Endothelial cell (in vitro differentiated cells): ENCODE measurements around the gene PRSS53. TPM values are rescaled to one million over a fixed set of nuclear protein-coding genes. Genes with fewer than 3 reads are reported as not detected.

Source experiments
- DNase-seq: peaks from one replicate; pipeline ENCODE4 v3.0.0; 2021; ENCODE audit warnings: low spot score
- H3K27ac Mint-ChIP-seq: one replicate; pipeline ENCODE4 v1.8.0; 2021; ENCODE audit warnings: mixed read lengths, inconsistent platforms; ENCODE audit not compliant: unreplicated experiment
- H3K27me3 Mint-ChIP-seq: one replicate; pipeline ENCODE4 v1.8.0; 2021; ENCODE audit warnings: mild to moderate bottlenecking, moderate library complexity, mixed read lengths, inconsistent platforms; ENCODE audit not compliant: unreplicated experiment
- H3K36me3 Mint-ChIP-seq: one replicate; pipeline ENCODE4 v1.8.0; 2021; ENCODE audit warnings: mild to moderate bottlenecking, low read depth, mixed read lengths, inconsistent platforms; ENCODE audit not compliant: unreplicated experiment
- H3K4me1 Mint-ChIP-seq: one replicate; pipeline ENCODE4 v1.8.0; 2021; ENCODE audit warnings: mild to moderate bottlenecking, mixed read lengths, inconsistent platforms; ENCODE audit not compliant: unreplicated experiment
- H3K4me3 Mint-ChIP-seq: one replicate; pipeline ENCODE4 v1.8.0; 2021; ENCODE audit warnings: mild to moderate bottlenecking, mixed read lengths, inconsistent platforms; ENCODE audit not compliant: unreplicated experiment
- H3K9me3 Mint-ChIP-seq: one replicate; pipeline ENCODE4 v1.8.0; 2021; ENCODE audit warnings: mixed read lengths, inconsistent platforms; ENCODE audit not compliant: unreplicated experiment
- total RNA-seq: library from RNA; stranded (reverse); fragmentation: NEBNext Ultra II Directional; extraction: Animal tissue kit (Norgen Biotek cat#: 25700); gene quantifications from one replicate; pipeline ENCODE4 v1.2.1, GENCODE V29; 2021; ENCODE audit not compliant: unreplicated experiment
- TF ChIP-seq, protein P1 (sequence below): fragments of 200-600 bp; sonication (generic); IDR thresholded peaks from one replicate; pipeline ENCODE4 v1.5.0; 2021; ENCODE audit warnings: antibody characterized with exemption; ENCODE audit not compliant: unreplicated experiment

Gene PRSS53
- total RNA-seq, 1 donor from 2014 or later: 1.8 TPM

DNA sequence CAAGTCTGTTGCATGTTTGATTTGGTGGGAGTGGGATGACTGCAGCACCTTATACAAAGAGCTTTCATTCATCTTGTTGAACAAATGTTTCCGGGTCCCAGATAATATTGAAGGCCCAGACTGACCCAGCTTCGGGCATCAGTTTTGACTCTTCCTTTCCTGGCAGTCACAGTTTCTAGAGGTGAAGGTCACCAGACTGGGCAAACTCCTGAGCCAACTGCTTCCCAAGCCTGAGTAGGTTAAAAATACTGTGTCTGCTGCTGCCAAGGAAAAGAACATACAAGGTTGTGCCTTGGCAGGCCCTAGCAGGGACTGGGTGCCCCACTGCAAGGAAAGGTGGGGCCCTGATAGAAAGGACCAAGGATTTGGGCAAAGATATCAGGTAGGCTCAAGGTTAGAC, 24.0 kb upstream of the PRSS53 start:
- Mint-ChIP-seq H3K27me3 (peaks cover 20% of the 10 kb centered on the region), H3K4me1 (peaks cover 14% of the 10 kb centered on the region), H3K36me3 (peaks cover 25% of the 10 kb centered on the region), H3K9me3 (no peaks in the 10 kb centered on the region), H3K4me3 (no peak overlapping the region), H3K27ac (no peak overlapping the region)
- no peak for DNase-seq
- TF ChIP-seq, protein P1, sequence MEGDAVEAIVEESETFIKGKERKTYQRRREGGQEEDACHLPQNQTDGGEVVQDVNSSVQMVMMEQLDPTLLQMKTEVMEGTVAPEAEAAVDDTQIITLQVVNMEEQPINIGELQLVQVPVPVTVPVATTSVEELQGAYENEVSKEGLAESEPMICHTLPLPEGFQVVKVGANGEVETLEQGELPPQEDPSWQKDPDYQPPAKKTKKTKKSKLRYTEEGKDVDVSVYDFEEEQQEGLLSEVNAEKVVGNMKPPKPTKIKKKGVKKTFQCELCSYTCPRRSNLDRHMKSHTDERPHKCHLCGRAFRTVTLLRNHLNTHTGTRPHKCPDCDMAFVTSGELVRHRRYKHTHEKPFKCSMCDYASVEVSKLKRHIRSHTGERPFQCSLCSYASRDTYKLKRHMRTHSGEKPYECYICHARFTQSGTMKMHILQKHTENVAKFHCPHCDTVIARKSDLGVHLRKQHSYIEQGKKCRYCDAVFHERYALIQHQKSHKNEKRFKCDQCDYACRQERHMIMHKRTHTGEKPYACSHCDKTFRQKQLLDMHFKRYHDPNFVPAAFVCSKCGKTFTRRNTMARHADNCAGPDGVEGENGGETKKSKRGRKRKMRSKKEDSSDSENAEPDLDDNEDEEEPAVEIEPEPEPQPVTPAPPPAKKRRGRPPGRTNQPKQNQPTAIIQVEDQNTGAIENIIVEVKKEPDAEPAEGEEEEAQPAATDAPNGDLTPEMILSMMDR: no peak

DNA sequence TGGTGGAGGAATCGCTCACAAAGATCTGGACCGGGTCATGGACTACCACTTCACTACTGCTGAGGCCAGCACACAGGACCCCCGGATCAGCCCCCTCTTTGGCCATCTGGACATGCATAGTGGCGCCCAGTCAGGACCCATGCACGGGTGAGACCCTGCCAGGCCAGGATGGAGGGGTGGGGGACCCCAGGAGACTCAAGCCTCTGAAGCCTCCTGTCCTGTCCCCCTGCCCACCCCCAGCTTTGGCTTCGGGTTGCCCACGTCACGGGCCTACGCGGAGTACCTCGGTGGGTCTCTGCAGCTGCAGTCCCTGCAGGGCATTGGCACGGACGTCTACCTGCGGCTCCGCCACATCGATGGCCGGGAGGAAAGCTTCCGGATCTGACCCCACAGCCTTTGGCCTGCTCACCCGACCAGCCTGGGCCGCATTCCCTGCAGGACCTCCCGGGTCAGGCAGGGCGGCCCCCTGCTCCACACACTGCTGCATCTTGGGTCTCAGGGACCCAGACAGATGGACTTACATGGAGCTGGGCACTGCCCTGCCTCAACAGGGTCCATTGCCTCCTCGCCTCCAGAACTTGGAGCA, 23.2 kb upstream of the PRSS53 start:
- Mint-ChIP-seq H3K27me3 (peaks cover 27% of the 10 kb centered on the region), H3K4me1 (peaks cover 16% of the 10 kb centered on the region), H3K4me3 (peak overlapping the region; percentile 23), H3K9me3 (no peaks in the 10 kb centered on the region), H3K27ac (no peak overlapping the region), H3K36me3 (peaks cover 28% of the 10 kb centered on the region)
- no peak for DNase-seq
- TF ChIP-seq, protein P1: no peak

DNA sequence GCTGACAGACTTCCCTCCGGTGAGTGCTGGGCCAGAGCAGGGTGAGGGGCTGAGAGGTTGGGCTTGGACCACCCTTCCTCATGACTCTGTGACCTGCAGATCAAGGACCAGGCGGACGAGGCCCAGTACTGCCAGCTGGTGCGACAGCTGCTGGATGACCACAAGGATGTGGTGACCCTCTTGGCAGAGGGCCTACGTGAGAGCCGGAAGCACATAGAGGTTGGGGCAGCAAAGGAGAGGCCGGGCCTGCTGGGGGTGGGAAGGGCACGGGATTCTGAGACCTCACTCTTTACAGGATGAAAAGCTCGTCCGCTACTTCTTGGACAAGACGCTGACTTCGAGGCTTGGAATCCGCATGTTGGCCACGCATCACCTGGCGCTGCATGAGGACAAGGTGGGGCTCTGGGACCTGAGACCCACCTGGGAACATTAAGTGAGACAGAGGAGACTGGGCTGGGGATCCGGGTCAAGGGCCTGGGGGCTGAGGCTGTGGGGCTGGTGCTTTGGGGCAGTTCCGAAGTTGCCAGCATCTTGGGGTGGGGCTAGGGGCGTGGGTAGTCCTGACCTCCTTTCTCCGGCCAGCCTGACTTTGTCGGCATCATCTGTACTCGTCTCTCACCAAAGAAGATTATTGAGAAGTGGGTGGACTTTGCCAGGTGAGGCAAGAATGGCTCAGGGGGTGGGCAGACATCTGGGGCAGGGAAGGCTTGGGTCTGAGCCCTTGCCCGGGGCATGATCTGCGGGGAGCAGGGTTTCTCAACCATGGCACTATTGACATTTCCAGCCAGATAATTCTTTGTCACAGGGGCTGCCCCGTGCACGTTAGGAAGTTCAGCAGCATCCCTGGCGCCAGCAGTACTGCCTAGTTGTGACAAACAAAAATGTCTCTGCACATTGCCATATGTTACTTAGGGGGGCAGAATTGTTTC, 21.6 kb upstream of the PRSS53 start:
- peak overlapping the region; percentile 36 for H3K27ac Mint-ChIP-seq
- H3K27me3 Mint-ChIP-seq: peaks cover 22% of the 10 kb centered on the region
- H3K9me3 Mint-ChIP-seq: no peaks in the 10 kb centered on the region
- TF ChIP-seq, protein P1: no peak
- peaks cover 28% of the 10 kb centered on the region for H3K36me3 Mint-ChIP-seq
- peak overlapping the region; percentile 73 for H3K4me3 Mint-ChIP-seq
- H3K4me1 Mint-ChIP-seq: peaks cover 16% of the 10 kb centered on the region
- no peak for DNase-seq

DNA sequence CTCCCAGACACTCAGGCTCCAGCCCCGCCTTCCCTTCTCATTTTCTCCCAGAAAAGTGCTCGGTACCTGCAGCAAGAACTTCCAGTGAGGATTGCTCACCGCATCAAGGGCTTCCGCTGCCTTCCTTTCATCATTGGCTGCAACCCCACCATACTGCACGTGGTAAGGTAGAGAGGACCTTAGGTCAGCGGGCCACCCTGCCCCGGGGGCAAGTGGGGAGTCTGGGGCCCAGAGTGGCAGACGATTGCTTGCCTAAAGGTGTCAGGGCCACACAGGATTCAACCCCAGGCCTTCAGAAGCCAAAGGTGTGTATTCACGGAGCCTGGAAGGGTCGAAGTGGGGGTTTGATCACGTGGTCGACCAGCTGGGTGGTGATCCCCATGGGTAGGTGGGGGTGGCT, 20.9 kb upstream of the PRSS53 start:
- no peak for DNase-seq
- peaks cover 22% of the 10 kb centered on the region for H3K27me3 Mint-ChIP-seq
- peak overlapping the region; percentile 88 for H3K4me3 Mint-ChIP-seq
- peaks cover 16% of the 10 kb centered on the region for H3K4me1 Mint-ChIP-seq
- H3K27ac Mint-ChIP-seq: peak overlapping the region; percentile 26
- H3K9me3 Mint-ChIP-seq: no peaks in the 10 kb centered on the region
- H3K36me3 Mint-ChIP-seq: peaks cover 28% of the 10 kb centered on the region
- TF ChIP-seq, protein P1: no peak
